Omental fat pad (tissue), 4 donors: Measurements from ENCODE around the gene SPTAN1. TPM values are rescaled to one million over a fixed set of nuclear protein-coding genes. Genes with fewer than 3 reads are reported as not detected.

Source experiments
- ATAC-seq: fragments of 150-250 bp; one replicate; pipeline ENCODE4 v1.9.1; 2016; ENCODE audit warnings: mild to moderate bottlenecking, moderate library complexity; ENCODE audit not compliant: low FRiP score
- DNase-seq: peaks from one replicate; pipeline ENCODE4 v3.0.0-alpha.2; 2019; ENCODE audit warnings: low spot score
- total RNA-seq, 4 donors: library from RNA; depleted of rRNA; stranded (reverse); fragments of >200 nt; gene quantifications; one replicate each; pipeline ENCODE4 v1.1.0, GENCODE V29; 2016
- TF ChIP-seq, protein P1 (sequence below), 3 donors: fragments of 450-650 bp; IDR thresholded peaks; one replicate each; pipeline ENCODE4 v1.5.1; 2016 to 2017; ENCODE audit warnings: antibody characterized with exemption in 3 of 3, mild to moderate bottlenecking in 3 of 3, moderate library complexity in 2 of 3

SPTAN1 gene
- total RNA-seq, 4 donors from 2014 or later: 231 to 381 (median 300) TPM

GRCh38 chr9:128546504-128546903 lies 5.9 kb upstream of the SPTAN1 start:
- TF ChIP-seq, protein P1, sequence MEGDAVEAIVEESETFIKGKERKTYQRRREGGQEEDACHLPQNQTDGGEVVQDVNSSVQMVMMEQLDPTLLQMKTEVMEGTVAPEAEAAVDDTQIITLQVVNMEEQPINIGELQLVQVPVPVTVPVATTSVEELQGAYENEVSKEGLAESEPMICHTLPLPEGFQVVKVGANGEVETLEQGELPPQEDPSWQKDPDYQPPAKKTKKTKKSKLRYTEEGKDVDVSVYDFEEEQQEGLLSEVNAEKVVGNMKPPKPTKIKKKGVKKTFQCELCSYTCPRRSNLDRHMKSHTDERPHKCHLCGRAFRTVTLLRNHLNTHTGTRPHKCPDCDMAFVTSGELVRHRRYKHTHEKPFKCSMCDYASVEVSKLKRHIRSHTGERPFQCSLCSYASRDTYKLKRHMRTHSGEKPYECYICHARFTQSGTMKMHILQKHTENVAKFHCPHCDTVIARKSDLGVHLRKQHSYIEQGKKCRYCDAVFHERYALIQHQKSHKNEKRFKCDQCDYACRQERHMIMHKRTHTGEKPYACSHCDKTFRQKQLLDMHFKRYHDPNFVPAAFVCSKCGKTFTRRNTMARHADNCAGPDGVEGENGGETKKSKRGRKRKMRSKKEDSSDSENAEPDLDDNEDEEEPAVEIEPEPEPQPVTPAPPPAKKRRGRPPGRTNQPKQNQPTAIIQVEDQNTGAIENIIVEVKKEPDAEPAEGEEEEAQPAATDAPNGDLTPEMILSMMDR (IDR thresholded peaks at IDR 0.05): no peak
- DNase-seq (no peak), ATAC-seq (no peak)

- DNase-seq (no peak), ATAC-seq (no peak)
- TF ChIP-seq, protein P1 (IDR thresholded peaks at IDR 0.05): no peak
These were observed 3.5 kb upstream of the SPTAN1 start for GRCh38 chr9:128548876-128549275.

- no peak for ATAC-seq
- DNase-seq: no peak
- TF ChIP-seq, protein P1 (IDR thresholded peaks at IDR 0.05): no peak
These were observed 2.2 kb upstream of the SPTAN1 start for GRCh38 chr9:128550226-128550625.

DNA sequence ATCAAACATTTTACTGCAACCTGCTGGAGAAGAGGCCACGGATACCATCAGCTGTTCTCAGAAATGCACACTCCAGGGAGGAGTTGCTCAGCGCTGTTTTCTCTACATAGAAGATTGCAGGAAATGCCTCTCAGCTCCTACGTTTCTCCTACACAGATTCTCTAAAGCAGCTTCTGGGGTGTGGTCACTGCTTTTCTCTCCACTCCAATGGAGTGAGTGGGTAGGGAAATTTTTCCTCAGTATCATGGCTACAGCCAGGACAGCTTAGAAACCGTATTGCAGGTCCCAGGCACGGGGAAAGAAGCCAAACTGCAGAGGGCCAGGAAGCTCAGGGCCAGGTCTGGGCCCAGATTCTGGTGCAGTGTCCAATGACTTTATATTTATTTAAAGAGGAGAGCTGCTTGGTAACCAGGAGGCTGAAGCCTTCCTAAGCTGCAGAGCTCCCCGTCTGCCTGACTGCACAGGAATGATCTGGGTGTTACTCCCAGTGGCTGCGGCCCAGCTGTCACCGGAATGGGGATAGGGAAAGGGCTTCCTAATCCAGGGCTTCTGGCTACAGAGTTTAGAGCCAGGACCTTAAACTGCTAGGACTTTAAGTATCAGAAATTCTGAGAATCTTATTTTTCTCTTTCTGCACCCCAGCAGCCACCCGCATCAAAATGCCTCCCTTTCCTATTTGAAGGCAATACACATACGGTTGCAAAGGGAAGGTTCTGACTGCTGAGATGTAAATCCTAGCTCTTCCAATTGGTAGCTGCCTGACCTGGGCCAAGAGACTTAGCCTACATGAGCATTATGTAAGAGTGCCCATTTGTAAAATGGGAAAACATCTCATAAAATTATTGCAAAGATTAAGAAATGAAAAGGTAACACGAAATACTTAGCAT lies 1.4 kb upstream of the SPTAN1 start:
- TF ChIP-seq, protein P1 (IDR thresholded peaks at IDR 0.05): no peak
- no peak for DNase-seq
- no peak for ATAC-seq

DNA sequence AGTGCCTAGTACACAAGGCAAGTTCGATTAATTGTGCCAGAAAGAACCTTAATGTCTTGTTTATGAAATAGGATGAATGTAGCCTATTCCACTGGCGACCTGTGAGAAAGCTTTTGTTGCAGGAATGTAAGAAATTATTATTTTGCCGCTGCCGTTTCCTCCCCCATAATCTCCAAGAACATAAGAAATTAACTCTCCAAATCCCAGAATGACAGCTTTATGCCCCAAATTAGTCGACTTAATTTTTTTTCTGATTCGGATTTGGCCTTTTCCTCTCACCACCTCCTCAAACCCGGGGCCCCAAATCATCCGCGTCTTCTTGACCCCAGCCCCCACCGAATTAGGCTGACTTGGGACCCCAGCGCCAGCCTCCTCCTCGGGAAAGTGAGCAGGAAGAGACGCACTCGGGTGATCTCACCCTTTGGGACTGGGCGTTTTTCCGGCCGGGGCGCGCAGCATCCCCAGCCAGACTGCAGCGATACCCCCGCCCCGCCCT lies 682 bp upstream of the SPTAN1 start:
- TF ChIP-seq, protein P1 (IDR thresholded peaks at IDR 0.05): no peak
- no peak for ATAC-seq
- DNase-seq: no peak

GRCh38 chr9:128552744-128553440 lies 505 bp downstream of the SPTAN1 start:
- ATAC-seq: peak; percentile 1
- TF ChIP-seq, protein P1 (IDR thresholded peaks at IDR 0.05): no peak
- DNase-seq: no peak
